Measurements from ENCODE around the gene SMIM41. TPM values are rescaled to one million over a fixed set of nuclear protein-coding genes. Genes with fewer than 3 reads are reported as not detected.

SMIM41 gene
- total RNA-seq, 2 donors from 2014 or later = not detected

DNA sequence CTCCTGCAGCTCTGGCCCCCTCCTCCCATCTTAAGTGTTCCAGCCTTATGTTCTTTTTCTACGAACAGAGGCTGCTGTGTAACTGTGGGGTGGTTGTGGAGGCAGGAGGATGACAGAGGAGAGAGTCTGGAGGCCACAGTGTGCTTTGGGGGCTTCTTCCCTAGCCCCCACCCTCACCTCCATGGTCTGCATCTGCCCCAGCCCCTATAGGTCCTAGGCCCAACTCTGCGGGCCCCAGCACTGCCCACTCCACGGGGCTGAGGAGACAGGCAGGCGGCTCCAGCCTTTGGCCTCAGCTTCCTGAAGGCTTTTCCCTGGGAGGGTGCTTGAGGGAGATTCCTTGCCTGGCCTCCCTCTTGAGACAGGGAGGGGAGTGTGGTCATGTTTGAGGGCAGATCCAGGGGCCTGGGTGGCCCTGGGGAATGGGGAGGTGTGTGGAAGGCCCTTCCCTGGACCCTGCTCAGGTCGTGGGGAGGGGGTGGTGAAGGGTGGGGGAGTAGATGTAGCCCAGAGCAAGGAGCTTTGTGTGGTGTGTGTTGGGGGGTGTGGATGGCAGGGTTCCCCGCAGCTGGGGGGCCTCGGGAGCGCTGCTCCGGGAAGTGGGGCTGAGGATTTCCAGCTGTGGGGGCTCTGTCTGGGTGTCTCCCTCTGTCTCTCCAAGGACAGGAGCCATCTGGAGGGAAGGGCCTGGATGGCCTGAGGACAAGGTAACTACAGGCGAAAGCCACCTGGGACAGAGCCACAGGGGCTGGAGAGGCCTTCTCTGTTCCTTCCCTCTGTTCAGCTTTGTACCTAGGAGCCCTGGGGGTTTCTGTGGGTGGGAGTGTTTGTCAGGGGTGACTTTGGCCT, 1.1 kb downstream of the SMIM41 start:
- Mint-ChIP-seq H3K27me3 (peaks cover 6% of the 10 kb centered on the region), H3K4me3 (no peak overlapping the region), H3K27ac (peak overlapping the region; percentile 8), H3K4me1 (peaks cover 13% of the 10 kb centered on the region), H3K36me3 (ENCODE audit: low read depth) (peaks cover 3% of the 10 kb centered on the region)
- no peaks in the 10 kb centered on the region for H3K9me3 ChIP-seq (ENCODE audit: control insufficient read depth, low read length, poor library complexity, severe bottlenecking)
- DNase-seq = no peak
- ATAC-seq = no peak

DNA sequence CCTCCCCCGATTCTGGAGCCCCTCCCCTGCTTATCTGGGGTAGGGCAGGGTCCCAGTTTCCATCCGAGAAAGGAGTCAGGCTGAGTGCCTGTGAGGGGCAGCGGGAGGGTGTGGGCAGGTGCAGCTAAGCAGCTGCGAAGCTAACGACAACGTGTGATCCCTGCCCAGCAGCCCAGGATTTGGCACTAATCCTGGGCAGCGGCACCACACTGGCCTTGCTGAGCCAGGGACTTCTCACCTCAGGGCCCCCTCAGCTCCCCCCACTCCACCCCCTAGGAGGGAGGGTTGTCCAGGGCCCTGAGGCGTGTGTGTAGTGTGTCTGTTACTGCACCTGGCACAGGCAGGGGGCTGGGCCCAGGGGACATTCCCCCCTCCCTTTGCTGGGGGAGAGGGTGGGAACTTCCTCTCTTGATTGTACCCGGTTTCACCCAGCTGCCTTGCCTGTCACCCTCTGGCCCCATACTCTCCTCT, 1.8 kb downstream of the SMIM41 start:
- peaks cover 13% of the 10 kb centered on the region for H3K4me1 Mint-ChIP-seq
- peak; percentile 77 for ATAC-seq
- peaks cover 10% of the 10 kb centered on the region for H3K27me3 Mint-ChIP-seq
- no peaks in the 10 kb centered on the region for H3K9me3 ChIP-seq (ENCODE audit: control insufficient read depth, low read length, poor library complexity, severe bottlenecking)
- peak overlapping the region; percentile 8 for H3K27ac Mint-ChIP-seq
- H3K36me3 Mint-ChIP-seq (ENCODE audit: low read depth) = peaks cover 3% of the 10 kb centered on the region
- no peak for DNase-seq
- H3K4me3 Mint-ChIP-seq = no peak overlapping the region

DNA sequence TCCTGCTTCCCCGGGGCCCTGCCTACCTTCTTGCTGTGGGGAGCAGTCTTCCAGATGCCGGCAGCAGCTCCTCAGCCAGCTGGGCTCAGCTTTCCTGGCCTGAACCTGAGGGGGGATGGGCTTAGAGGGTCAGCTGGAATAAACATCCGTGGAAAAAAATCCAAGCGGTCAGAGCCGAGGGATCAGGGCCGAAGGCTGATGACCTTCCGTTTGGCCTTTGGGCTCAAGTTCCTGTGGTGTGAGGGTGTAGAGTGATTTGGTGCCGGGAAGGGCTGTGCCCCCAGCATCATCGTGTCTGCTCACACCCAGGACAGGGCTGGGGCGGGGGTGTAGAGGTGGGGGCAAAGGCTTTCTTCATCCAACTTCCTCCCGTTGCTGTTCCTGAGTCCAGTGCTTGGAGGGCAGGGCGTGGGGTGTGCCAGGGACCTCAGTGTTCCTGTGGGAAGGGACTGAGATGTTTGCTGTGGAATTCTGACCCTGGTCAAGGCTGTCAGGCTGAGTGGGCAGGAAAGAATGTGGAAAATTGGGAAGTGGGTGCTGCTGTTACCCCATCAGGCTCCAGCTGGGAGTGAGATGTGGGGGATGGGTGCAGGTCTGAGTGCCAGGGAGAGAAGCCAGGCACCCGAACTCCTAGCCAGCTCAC, 2.6 kb downstream of the SMIM41 start:
- H3K4me1 Mint-ChIP-seq = peaks cover 13% of the 10 kb centered on the region
- ATAC-seq = no peak
- DNase-seq = no peak
- H3K9me3 ChIP-seq (ENCODE audit: control insufficient read depth, low read length, poor library complexity, severe bottlenecking) = no peaks in the 10 kb centered on the region
- peaks cover 19% of the 10 kb centered on the region for H3K27me3 Mint-ChIP-seq
- H3K27ac Mint-ChIP-seq = peak overlapping the region; percentile 8
- no peak overlapping the region for H3K4me3 Mint-ChIP-seq
- H3K36me3 Mint-ChIP-seq (ENCODE audit: low read depth) = peaks cover 3% of the 10 kb centered on the region

DNA sequence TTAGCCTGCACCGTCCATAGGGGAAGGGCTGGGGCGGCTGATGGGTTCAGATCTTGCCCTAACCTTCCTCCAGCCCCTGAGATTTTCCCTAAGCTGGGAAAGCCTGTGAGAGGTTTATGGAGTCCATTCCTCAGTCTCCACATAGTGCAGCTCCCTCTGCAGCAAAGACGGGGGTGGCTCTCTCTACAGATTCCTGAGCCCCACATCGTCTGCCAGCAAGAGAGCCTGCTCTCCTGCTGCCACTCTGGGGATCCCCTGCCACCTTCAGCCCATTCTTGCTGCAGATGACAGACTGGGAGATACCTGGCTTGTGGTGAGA, 3.1 kb downstream of the SMIM41 start:
- no peak for DNase-seq
- Mint-ChIP-seq H3K36me3 (ENCODE audit: low read depth) (peaks cover 3% of the 10 kb centered on the region), H3K4me3 (no peak overlapping the region), H3K27me3 (peaks cover 23% of the 10 kb centered on the region), H3K4me1 (peaks cover 13% of the 10 kb centered on the region), H3K27ac (no peak overlapping the region)
- no peaks in the 10 kb centered on the region for H3K9me3 ChIP-seq (ENCODE audit: control insufficient read depth, low read length, poor library complexity, severe bottlenecking)
- no peak for ATAC-seq

DNA sequence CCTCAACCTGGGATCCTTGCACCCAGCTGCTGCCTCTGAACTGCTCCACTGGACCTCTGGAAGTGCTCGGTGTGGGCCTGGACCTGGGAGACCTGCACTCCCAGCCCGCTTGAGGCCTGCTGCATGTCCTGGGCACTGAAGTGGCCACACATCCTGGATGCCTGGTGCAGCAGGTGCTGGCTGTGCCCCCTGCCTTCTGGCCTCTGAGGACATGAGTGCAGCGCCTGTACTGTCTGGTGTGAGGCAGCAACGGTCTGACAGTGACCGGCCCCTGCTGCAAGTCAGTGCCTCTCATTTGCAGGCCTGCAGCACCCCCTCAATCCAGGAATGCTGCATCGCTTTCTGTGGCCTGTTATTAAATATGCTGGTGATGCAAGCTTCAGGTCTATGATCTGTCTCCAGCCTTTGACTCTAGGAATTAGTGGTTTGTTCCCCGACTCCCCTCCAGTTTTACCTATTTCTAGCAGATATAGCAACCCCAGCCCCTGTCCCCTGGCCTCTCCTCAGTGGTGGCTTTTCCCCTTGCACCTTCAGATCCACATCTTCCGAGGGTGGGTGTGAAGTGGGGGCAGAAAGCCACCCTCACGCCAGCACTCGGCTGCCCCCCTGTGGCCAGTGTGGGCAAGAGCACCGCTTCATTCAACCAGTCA, 3.6 kb downstream of the SMIM41 start:
- Mint-ChIP-seq H3K4me3 (no peak overlapping the region), H3K27me3 (peaks cover 28% of the 10 kb centered on the region), H3K4me1 (peaks cover 11% of the 10 kb centered on the region), H3K36me3 (ENCODE audit: low read depth) (no peaks in the 10 kb centered on the region), H3K27ac (peak overlapping the region; percentile 65)
- peak; percentile 78 for ATAC-seq
- H3K9me3 ChIP-seq (ENCODE audit: control insufficient read depth, low read length, poor library complexity, severe bottlenecking) = no peaks in the 10 kb centered on the region
- DNase-seq = peak; percentile 59 to 61 (median 60)

DNA sequence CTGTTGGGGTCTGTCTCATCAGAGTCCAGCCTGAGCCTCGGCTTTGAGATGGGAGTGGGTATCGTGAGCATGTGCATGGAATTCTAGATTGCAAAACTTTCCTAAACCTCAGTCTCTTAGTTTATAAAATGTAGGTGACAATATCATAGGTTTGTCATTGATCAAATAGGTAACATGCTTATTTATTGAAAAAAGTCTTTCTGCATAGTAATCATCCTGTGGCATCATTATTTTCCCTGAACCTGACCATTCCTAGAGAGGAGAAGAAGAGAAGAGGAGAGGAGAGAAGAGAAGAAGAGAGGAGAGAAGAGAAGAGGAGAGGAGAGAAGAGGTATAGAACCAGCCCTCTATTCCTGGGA, 4.1 kb downstream of the SMIM41 start:
- Mint-ChIP-seq H3K4me3 (no peak overlapping the region), H3K27ac (peak overlapping the region; percentile 65), H3K36me3 (ENCODE audit: low read depth) (peaks cover 2% of the 10 kb centered on the region), H3K27me3 (peaks cover 33% of the 10 kb centered on the region), H3K4me1 (peaks cover 11% of the 10 kb centered on the region)
- no peaks in the 10 kb centered on the region for H3K9me3 ChIP-seq (ENCODE audit: control insufficient read depth, low read length, poor library complexity, severe bottlenecking)
- ATAC-seq = no peak
- DNase-seq = no peak

DNA sequence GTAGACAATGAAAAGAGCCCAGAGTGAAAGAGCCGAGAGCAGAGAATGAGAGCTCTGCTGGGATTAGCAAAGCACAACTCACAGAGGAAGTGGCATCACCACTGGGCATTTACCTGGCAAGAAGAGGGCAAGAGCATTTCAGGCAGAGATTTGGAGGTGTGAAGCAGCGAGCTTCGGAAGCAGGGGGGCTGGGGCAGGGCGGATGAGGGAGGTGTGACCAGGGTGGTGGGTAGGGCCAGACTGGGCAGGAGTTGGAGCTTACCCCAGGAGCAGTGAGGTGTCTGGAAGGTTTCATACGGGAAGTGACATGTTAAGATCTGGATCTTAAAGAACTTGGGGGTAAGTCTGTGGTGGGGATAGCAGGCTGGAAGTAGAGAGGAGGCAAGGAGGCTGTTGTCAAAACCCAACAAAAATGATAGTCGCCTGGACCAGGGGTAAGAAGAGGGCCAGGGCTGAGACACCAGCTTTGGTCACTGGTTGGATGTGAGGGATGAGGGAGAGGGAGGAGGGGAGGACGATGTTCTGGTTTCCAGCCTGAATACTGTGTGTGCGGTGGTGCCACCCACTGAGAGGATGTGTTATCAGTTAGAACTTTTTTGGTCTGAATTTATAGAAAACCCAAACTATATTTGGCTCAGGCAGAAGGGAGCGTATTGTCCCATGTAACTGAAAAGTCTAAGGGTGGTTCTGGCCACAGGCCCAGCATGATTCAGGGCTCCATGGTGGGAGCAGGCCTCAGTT, 5.2 kb downstream of the SMIM41 start:
- H3K4me1 Mint-ChIP-seq = peaks cover 13% of the 10 kb centered on the region
- H3K27ac Mint-ChIP-seq = no peak overlapping the region
- peaks cover 44% of the 10 kb centered on the region for H3K27me3 Mint-ChIP-seq
- DNase-seq (no peak), ATAC-seq (no peak)
- no peaks in the 10 kb centered on the region for H3K9me3 ChIP-seq (ENCODE audit: control insufficient read depth, low read length, poor library complexity, severe bottlenecking)
- no peak overlapping the region for H3K4me3 Mint-ChIP-seq
- H3K36me3 Mint-ChIP-seq (ENCODE audit: low read depth) = peaks cover 4% of the 10 kb centered on the region

DNA sequence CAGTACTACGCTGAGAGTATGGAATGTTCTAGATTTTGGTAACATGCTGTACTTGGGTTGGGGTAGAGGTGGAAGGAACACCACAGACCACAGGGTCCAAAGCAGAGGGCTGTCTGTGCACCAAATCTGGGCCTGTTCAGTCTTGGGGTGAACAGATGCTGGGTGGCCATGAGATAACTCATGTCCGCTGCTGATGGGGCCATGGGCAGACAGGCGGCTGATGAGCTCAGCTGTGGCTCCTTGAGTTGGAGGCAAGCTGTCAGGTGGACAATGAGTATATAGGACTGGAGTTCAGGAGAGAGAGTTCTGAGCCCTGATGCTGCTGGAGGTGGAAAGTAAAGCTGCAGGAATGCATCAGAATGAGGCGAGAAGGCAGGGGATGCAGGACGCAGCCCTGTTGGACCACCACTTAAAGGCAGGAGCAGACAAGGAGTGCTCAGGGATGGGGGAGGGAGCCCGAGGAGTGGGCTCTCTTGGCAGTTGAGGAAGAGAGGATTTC, 6.2 kb downstream of the SMIM41 start:
- H3K27ac Mint-ChIP-seq = no peak overlapping the region
- DNase-seq (no peak), ATAC-seq (no peak)
- H3K4me3 Mint-ChIP-seq = no peak overlapping the region
- peaks cover 13% of the 10 kb centered on the region for H3K4me1 Mint-ChIP-seq
- H3K27me3 Mint-ChIP-seq = peaks cover 54% of the 10 kb centered on the region
- no peaks in the 10 kb centered on the region for H3K9me3 ChIP-seq (ENCODE audit: control insufficient read depth, low read length, poor library complexity, severe bottlenecking)
- peaks cover 4% of the 10 kb centered on the region for H3K36me3 Mint-ChIP-seq (ENCODE audit: low read depth)

DNA sequence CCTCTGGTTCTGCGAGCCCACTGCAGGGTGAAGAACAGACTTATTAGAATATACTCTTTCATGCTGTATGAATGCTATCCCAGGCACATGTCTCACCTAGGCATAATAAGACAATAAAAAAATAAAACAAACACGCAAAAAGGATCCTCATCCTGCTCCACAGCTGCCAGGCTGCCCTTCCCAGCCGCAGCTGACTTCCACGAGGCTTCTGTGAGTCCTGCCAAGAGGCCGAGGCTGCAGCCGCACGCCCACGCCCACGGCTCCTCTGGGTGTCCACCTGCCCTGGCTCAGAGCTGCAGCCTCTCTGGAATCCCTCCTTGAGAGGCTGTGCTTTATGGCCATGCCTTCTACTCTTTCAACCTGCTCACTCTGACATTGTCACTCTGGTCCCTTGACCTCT, 6.9 kb downstream of the SMIM41 start:
- Mint-ChIP-seq H3K4me1 (peaks cover 13% of the 10 kb centered on the region), H3K27me3 (peaks cover 61% of the 10 kb centered on the region), H3K36me3 (ENCODE audit: low read depth) (peaks cover 4% of the 10 kb centered on the region), H3K27ac (no peak overlapping the region), H3K4me3 (no peak overlapping the region)
- DNase-seq (no peak), ATAC-seq (no peak)
- no peaks in the 10 kb centered on the region for H3K9me3 ChIP-seq (ENCODE audit: control insufficient read depth, low read length, poor library complexity, severe bottlenecking)

DNA sequence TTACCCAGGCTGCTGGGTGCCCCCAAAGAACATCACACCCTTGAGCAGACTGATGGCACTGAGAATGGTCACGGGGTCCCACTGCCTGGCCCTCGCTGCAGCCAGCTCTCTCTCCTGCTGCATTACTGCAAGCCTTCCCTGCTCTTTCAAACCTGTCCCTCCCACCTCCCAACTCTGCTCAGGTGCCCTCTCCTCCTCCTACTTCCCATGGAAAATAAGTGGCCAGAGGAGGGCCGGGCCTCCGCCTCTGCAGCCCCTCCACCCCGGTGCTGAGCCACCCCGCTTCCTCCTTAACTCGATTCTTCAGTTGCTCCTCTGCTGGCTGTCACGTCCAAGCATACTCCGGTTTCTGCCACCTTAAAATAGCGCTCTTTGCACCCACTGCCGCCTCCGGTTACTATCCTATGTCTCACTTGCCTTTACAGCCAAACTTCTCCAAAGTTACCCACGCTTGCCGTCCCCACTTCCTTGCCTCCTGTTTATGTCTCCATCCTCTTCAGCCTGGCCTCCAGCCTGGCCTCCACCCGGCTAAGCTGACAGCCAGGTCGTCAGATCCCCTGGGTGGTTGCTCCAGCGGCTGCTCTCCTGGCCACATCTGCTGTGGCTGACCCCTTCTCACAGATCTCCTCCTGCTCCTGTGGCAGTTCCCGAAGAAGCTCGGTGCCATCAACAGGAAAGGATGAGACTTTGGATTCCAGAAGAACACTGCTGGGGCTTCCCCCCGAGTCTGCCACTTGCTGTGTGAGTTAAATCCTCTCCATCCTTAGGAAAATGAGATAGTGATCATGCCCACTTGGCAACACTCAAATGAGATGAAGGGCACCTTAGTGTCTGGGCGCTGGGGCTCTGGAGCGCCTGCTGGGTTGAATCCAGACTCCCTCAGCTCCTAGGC, 7.7 kb downstream of the SMIM41 start:
- no peak for ATAC-seq
- no peaks in the 10 kb centered on the region for H3K9me3 ChIP-seq (ENCODE audit: control insufficient read depth, low read length, poor library complexity, severe bottlenecking)
- peaks cover 4% of the 10 kb centered on the region for H3K36me3 Mint-ChIP-seq (ENCODE audit: low read depth)
- DNase-seq = no peak
- H3K27ac Mint-ChIP-seq = peak overlapping the region; percentile 77
- H3K4me1 Mint-ChIP-seq = peaks cover 7% of the 10 kb centered on the region
- no peak overlapping the region for H3K4me3 Mint-ChIP-seq
- H3K27me3 Mint-ChIP-seq = peaks cover 69% of the 10 kb centered on the region

DNA sequence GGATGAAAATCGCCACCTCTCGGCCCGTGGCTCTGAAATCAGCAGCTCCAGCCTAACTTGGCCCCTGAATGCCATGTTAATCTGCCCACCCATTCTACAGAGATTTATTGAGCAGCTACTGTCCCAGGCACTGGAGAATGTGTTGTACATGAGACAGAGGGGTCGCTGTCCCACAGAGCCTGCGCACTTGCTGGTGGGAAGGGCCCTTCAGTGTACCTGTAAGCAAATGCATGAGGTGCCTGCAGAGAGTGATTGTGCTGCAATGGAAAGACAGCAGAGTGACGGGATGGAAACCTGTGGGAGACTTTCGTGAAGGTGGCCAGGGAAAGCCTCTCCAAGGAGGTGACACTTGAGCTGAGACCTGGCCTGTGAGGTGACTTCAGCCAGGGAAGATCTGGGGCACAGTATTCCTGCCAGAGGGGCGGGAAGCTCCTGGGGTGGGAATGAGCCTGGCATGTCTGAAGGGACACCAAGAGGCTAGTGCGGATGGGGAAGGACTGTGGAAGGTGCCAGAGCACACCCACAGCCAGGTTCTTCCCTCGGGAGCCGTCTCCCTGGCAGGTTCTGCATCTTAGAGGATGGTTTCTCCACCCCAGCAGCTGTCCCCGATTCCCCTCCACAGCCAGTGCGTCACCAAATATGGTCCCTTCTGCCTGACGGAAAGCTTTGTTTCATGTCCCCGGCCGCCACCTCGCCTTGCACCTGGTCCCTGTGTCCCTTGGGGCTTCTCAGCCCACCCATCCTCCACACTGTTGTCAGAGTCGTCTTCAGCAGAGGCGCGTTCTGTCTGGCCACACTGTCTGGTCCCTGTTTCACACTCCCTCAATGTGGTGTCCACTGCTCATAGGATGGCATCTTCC, 8.7 kb downstream of the SMIM41 start:
- Mint-ChIP-seq H3K27me3 (peaks cover 71% of the 10 kb centered on the region), H3K27ac (peak overlapping the region; percentile 77), H3K36me3 (ENCODE audit: low read depth) (peaks cover 4% of the 10 kb centered on the region), H3K4me3 (no peak overlapping the region), H3K4me1 (peaks cover 7% of the 10 kb centered on the region)
- ATAC-seq (no peak), DNase-seq (no peak)
- H3K9me3 ChIP-seq (ENCODE audit: control insufficient read depth, low read length, poor library complexity, severe bottlenecking) = no peaks in the 10 kb centered on the region

Measured in T-helper 17 cell (primary cell).